Tibial artery (tissue), 4 donors: Measurements from ENCODE around the gene B3GALNT2.
"Not testable (repeated sequence)": the region's sequence is repeated elsewhere in the genome, so short reads cannot be mapped to it uniquely, and the experiment has no call there.

Experiments used
- DNase-seq, 2 donors: peaks; one replicate each; pipeline ENCODE4 v3.0.0-alpha.2; 2019
- H3K27ac ChIP-seq, 2 donors: fragments of 200-600 bp; sonication (generic) in 1 of 2; 1 replicate in 1 of 2; 2 replicates in 1 of 2; pipeline ENCODE4 v1.5.1; 2018 to 2019; ENCODE audit warnings: mild to moderate bottlenecking in 1 of 2
- H3K27me3 ChIP-seq, 2 donors: fragments of 200-600 bp; sonication (generic) in 1 of 2; one replicate each; pipeline versions ENCODE4 v1.5.1 to v1.6.0; 2016 to 2019
- H3K36me3 ChIP-seq, 3 donors: fragments of 200-600 bp; sonication (generic) in 2 of 3; one replicate each; pipeline ENCODE4 v1.5.1; 2016 to 2019; ENCODE audit warnings: mild to moderate bottlenecking in 2 of 3
- H3K4me1 ChIP-seq, 4 donors: fragments of 200-600 bp; sonication (generic) in 2 of 4; 1 replicate in 3 of 4; 2 replicates in 1 of 4; pipeline ENCODE4 v1.5.1; 2016 to 2019
- H3K4me3 ChIP-seq, 2 donors: fragments of 200-600 bp; sonication (generic) in 1 of 2; 1 replicate in 1 of 2; 2 replicates in 1 of 2; pipeline ENCODE4 v1.5.1; 2018 to 2019; ENCODE audit warnings: mild to moderate bottlenecking in 2 of 2
- H3K9me3 ChIP-seq, 3 donors: fragments of 200-600 bp; sonication (generic) in 1 of 3; one replicate each; pipeline ENCODE4 v1.5.1; 2016 to 2019
- CTCF ChIP-seq, 2 experiments: fragments of 200-600 bp in 1 of 2; fragments of 450-650 bp in 1 of 2; IDR thresholded peaks; one replicate each; pipeline ENCODE4 v1.5.1; 2017 to 2019; ENCODE audit warnings: antibody characterized with exemption in 2 of 2, mild to moderate bottlenecking in 1 of 2, moderate library complexity in 1 of 2
- intact Hi-C: fragments of 100-400 bp; cut with DNase I; formaldehyde crosslinking; loops from one replicate; pipeline ENCODE4 v1.15.0; 2023; ENCODE audit warnings: low total_unique reads

Gene B3GALNT2

GRCh38 chr1:235483090-235483489, 21.2 kb downstream of the B3GALNT2 start:
- H3K4me3 ChIP-seq, result no peak overlapping the region
- TF ChIP-seq CTCF (IDR thresholded peaks at IDR 0.05), result no peak
- no peaks in the 10 kb centered on the region for H3K4me1 ChIP-seq
- peaks cover 56 to 71% (median 56%) of the 10 kb centered on the region in 3 donors for H3K36me3 ChIP-seq
- DNase-seq, result no peak
- no peaks in the 10 kb centered on the region for H3K9me3 ChIP-seq
- no peak overlapping the region for H3K27ac ChIP-seq
- intact Hi-C loops, result no loop called here
- H3K27me3 ChIP-seq, result no peaks in the 10 kb centered on the region

GRCh38 chr1:235473806-235474205, 30.4 kb downstream of the B3GALNT2 start:
- no peaks in the 10 kb centered on the region for H3K9me3 ChIP-seq
- no peaks in the 10 kb centered on the region for H3K27me3 ChIP-seq
- intact Hi-C loops, result no loop called here
- H3K36me3 ChIP-seq, result peaks cover 40 to 69% (median 52%) of the 10 kb centered on the region in 3 donors
- H3K27ac ChIP-seq, result no peak overlapping the region
- no peaks in the 10 kb centered on the region for H3K4me1 ChIP-seq
- TF ChIP-seq CTCF (IDR thresholded peaks at IDR 0.05), result no peak
- DNase-seq, result no peak
- H3K4me3 ChIP-seq, result no peak overlapping the region

GRCh38 chr1:235470741-235471439, 33.4 kb downstream of the B3GALNT2 start:
- H3K27ac ChIP-seq, result no peak overlapping the region
- H3K36me3 ChIP-seq, result peaks cover 24 to 56% (median 35%) of the 10 kb centered on the region in 3 donors
- DNase-seq, result no peak
- TF ChIP-seq CTCF (IDR thresholded peaks at IDR 0.05), result no peak
- intact Hi-C loops, result no loop called here
- no peak overlapping the region for H3K4me3 ChIP-seq
- H3K9me3 ChIP-seq, result no peaks in the 10 kb centered on the region
- no peaks in the 10 kb centered on the region for H3K4me1 ChIP-seq
- H3K27me3 ChIP-seq, result no peaks in the 10 kb centered on the region

- H3K9me3 ChIP-seq, intact Hi-C loops, DNase-seq, H3K27ac ChIP-seq, H3K27me3 ChIP-seq, H3K4me1 ChIP-seq, H3K4me3 ChIP-seq: not testable (repeated sequence)
- H3K36me3 ChIP-seq, result peaks cover 25 to 57% (median 32%) of the 10 kb centered on the region in 3 donors
Measured at GRCh38 chr1:235469897-235470296, 34.4 kb downstream of the B3GALNT2 start.

GRCh38 chr1:235468970-235469369, 35.3 kb downstream of the B3GALNT2 start:
- DNase-seq, result no peak
- no peaks in the 10 kb centered on the region for H3K27me3 ChIP-seq
- intact Hi-C loops, result no loop called here
- H3K36me3 ChIP-seq, result peaks cover 33 to 66% (median 41%) of the 10 kb centered on the region in 3 donors
- H3K4me3 ChIP-seq, result no peak overlapping the region
- no peaks in the 10 kb centered on the region for H3K4me1 ChIP-seq
- H3K27ac ChIP-seq, result no peak overlapping the region
- H3K9me3 ChIP-seq, result no peaks in the 10 kb centered on the region
- no peak for TF ChIP-seq CTCF (IDR thresholded peaks at IDR 0.05)

GRCh38 chr1:235468004-235468403, 36.2 kb downstream of the B3GALNT2 start:
- no peak for DNase-seq
- H3K27me3 ChIP-seq, result no peaks in the 10 kb centered on the region
- no peaks in the 10 kb centered on the region for H3K9me3 ChIP-seq
- peaks cover 35 to 60% (median 45%) of the 10 kb centered on the region in 3 donors for H3K36me3 ChIP-seq
- intact Hi-C loops, result no loop called here
- no peak overlapping the region for H3K27ac ChIP-seq
- no peak for TF ChIP-seq CTCF (IDR thresholded peaks at IDR 0.05)
- no peaks in the 10 kb centered on the region for H3K4me1 ChIP-seq
- no peak overlapping the region for H3K4me3 ChIP-seq
